Measurements from ENCODE around the gene NKX2-4.

DNA sequence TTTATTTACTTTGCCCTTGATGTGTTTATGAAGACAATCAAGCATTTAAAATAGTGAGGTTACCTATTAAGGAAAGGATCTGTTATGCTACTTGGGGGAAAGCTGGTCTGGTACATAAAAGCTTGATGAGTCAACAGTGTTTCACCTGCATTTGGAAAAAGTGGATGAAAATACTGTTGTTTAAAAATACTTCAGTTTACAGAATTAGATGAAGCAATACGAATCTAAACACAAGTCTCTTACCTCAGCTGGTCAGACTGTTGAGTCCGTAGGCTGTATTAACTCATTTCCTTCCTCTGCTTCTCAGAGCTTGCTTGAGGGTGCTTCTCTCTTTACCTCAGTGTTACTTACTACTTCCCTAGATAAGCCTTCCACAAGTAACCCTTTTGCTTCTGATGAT, 36.1 kb downstream of the NKX2-4 start:
- TF ChIP-seq POLR2A (IDR thresholded peaks at IDR 0.05; ENCODE audit: low read length) (no peak), GATA1 (IDR thresholded peaks at IDR 0.05; ENCODE audit: low read depth, low read length) (no peak)

All from erythroblast (primary cell).